ENCODE measurements around the gene ZMYND19.

Gene ZMYND19

GRCh38 chr9:137588891-137589290, 1.4 kb downstream of the ZMYND19 start:
- no peak for DNase-seq (ENCODE audit: low spot score)
- TF ChIP-seq, protein P1, sequence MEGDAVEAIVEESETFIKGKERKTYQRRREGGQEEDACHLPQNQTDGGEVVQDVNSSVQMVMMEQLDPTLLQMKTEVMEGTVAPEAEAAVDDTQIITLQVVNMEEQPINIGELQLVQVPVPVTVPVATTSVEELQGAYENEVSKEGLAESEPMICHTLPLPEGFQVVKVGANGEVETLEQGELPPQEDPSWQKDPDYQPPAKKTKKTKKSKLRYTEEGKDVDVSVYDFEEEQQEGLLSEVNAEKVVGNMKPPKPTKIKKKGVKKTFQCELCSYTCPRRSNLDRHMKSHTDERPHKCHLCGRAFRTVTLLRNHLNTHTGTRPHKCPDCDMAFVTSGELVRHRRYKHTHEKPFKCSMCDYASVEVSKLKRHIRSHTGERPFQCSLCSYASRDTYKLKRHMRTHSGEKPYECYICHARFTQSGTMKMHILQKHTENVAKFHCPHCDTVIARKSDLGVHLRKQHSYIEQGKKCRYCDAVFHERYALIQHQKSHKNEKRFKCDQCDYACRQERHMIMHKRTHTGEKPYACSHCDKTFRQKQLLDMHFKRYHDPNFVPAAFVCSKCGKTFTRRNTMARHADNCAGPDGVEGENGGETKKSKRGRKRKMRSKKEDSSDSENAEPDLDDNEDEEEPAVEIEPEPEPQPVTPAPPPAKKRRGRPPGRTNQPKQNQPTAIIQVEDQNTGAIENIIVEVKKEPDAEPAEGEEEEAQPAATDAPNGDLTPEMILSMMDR (IDR thresholded peaks at IDR 0.05; ENCODE audit: borderline replicate concordance, control extremely low read depth, extremely low read depth, insufficient read depth, missing control alignments) = no peak
- in situ Hi-C loops (cut with MboI; ENCODE audit: low sequenced_read_pairs, unreplicated experiment) = no loop called here

GRCh38 chr9:137588311-137588710, 2.0 kb downstream of the ZMYND19 start:
- DNase-seq (ENCODE audit: low spot score) = no peak
- TF ChIP-seq, protein P1 (IDR thresholded peaks at IDR 0.05; ENCODE audit: borderline replicate concordance, control extremely low read depth, extremely low read depth, insufficient read depth, missing control alignments) = no peak
- in situ Hi-C loops (cut with MboI; ENCODE audit: low sequenced_read_pairs, unreplicated experiment) = no loop called here

GRCh38 chr9:137586854-137587253, 3.5 kb downstream of the ZMYND19 start:
- no peak for DNase-seq (ENCODE audit: low spot score)
- TF ChIP-seq, protein P1 (IDR thresholded peaks at IDR 0.05; ENCODE audit: borderline replicate concordance, control extremely low read depth, extremely low read depth, insufficient read depth, missing control alignments) = no peak

DNA sequence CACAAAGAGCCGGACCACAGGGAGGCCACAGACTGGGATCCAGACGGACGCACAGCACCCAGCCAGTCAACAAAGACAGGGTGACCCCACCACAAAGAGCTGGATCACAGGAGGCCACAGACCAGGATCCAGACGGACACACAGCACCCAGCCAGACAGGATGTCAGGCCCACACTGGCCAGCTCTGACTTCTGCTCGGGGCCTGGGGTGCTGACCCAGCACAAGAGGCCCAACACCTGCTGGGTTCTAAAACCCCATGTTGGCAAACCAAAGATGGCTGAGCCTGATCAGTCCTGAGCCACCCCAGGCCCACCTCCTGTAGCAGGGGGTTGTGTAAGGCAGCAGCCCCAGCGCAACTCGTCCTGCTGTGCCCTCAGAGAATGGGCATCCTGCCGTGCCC, 6.4 kb downstream of the ZMYND19 start:
- in situ Hi-C loops (cut with MboI; ENCODE audit: low sequenced_read_pairs, unreplicated experiment) = no loop called here
- TF ChIP-seq, protein P1 (IDR thresholded peaks at IDR 0.05; ENCODE audit: borderline replicate concordance, control extremely low read depth, extremely low read depth, insufficient read depth, missing control alignments) = no peak
- DNase-seq (ENCODE audit: low spot score) = no peak

More at GRCh38 chr9:137586854-137587253, 3.5 kb downstream of the ZMYND19 start:
- in situ Hi-C loops (cut with MboI; ENCODE audit: low sequenced_read_pairs, unreplicated experiment) = no loop called here

DNA sequence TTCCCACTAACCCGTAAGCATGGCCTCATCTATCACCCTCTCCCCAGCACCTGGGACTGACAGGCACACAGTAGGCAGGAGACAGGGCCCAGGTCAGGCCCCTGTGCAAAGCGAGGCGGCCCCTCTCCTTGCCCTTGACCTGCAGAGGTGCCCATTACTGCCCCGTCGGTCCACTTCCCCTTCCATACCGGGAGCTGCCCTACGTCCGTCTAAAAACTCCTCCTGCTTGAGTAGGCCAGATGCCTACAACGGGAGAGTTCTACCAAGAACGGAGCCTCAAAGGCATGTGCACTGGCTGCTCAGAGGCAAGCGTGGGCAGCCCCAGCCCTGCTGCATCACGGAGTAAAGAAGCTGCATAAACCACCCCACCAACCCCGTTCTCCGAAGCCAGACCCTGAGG, 7.0 kb downstream of the ZMYND19 start:
- DNase-seq (ENCODE audit: low spot score) = no peak
- TF ChIP-seq, protein P1 (IDR thresholded peaks at IDR 0.05; ENCODE audit: borderline replicate concordance, control extremely low read depth, extremely low read depth, insufficient read depth, missing control alignments) = no peak
- in situ Hi-C loops (cut with MboI; ENCODE audit: low sequenced_read_pairs, unreplicated experiment) = no loop called here

GRCh38 chr9:137582286-137582860, 7.9 kb downstream of the ZMYND19 start:
- no peak for DNase-seq (ENCODE audit: low spot score)
- in situ Hi-C loops (cut with MboI; ENCODE audit: low sequenced_read_pairs, unreplicated experiment) = no loop called here
- TF ChIP-seq, protein P1 (IDR thresholded peaks at IDR 0.05; ENCODE audit: borderline replicate concordance, control extremely low read depth, extremely low read depth, insufficient read depth, missing control alignments) = no peak

Data from GM13976 (cell line).